ENCODE data around the gene SH3RF1.
"Not testable (repeated sequence)": the region's sequence is repeated elsewhere in the genome, so short reads cannot be mapped to it uniquely, and the experiment has no call there.

DNA sequence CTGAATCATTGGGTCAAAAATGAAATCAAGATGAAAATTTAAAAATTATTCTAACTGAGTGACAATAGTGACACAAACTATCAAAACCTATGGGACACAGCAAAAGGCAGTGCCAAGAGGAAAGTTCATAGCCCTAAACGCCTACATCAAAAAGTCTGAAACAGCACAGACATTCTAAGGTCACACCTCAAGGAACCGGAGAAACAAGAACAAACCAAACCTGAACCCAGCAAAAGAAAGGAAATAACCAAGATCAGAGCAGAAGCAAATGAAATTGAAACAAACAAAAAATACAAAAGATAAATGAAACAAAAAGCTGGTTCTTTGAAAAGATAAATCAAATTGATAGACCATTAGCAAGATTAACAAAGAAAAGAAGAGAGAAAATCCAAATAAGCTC, 80.8 kb downstream of the SH3RF1 start:
- TF ChIP-seq, protein P1, sequence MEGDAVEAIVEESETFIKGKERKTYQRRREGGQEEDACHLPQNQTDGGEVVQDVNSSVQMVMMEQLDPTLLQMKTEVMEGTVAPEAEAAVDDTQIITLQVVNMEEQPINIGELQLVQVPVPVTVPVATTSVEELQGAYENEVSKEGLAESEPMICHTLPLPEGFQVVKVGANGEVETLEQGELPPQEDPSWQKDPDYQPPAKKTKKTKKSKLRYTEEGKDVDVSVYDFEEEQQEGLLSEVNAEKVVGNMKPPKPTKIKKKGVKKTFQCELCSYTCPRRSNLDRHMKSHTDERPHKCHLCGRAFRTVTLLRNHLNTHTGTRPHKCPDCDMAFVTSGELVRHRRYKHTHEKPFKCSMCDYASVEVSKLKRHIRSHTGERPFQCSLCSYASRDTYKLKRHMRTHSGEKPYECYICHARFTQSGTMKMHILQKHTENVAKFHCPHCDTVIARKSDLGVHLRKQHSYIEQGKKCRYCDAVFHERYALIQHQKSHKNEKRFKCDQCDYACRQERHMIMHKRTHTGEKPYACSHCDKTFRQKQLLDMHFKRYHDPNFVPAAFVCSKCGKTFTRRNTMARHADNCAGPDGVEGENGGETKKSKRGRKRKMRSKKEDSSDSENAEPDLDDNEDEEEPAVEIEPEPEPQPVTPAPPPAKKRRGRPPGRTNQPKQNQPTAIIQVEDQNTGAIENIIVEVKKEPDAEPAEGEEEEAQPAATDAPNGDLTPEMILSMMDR (IDR thresholded peaks at IDR 0.05): not testable (repeated sequence)
- TF ChIP-seq POLR2A (IDR thresholded peaks at IDR 0.05): not testable (repeated sequence)
